GM04503 (cell line): ENCODE measurements around the gene VKORC1.
"Not testable (repeated sequence)": the region's sequence is repeated elsewhere in the genome, so short reads cannot be mapped to it uniquely, and the experiment has no call there.

ENCODE experiments used
- DNase-seq: peaks from one replicate; pipeline ENCODE4 v3.0.0-alpha.2; 2012; ENCODE audit warnings: low read depth

The VKORC1 gene

DNA sequence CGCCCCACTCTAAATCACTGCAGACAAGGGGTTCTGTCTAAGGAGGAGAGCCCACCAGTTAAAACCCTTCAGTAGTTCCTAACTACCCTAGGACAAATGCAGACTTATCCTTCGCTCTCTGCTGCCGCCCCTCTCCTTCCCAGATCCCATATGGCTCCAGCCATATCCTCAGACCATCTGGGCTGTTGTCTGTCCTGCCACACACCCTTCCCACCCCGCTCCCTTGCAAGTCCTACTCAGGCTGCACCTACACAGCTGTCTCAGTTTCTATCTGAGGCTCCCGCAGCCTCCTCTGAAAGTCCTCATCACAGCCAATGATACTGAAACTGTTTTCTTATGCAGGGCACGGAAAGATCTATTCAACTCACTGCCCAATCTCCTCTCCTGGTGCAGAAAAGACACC lies 12.9 kb upstream of the VKORC1 start:
- no peak for DNase-seq

DNA sequence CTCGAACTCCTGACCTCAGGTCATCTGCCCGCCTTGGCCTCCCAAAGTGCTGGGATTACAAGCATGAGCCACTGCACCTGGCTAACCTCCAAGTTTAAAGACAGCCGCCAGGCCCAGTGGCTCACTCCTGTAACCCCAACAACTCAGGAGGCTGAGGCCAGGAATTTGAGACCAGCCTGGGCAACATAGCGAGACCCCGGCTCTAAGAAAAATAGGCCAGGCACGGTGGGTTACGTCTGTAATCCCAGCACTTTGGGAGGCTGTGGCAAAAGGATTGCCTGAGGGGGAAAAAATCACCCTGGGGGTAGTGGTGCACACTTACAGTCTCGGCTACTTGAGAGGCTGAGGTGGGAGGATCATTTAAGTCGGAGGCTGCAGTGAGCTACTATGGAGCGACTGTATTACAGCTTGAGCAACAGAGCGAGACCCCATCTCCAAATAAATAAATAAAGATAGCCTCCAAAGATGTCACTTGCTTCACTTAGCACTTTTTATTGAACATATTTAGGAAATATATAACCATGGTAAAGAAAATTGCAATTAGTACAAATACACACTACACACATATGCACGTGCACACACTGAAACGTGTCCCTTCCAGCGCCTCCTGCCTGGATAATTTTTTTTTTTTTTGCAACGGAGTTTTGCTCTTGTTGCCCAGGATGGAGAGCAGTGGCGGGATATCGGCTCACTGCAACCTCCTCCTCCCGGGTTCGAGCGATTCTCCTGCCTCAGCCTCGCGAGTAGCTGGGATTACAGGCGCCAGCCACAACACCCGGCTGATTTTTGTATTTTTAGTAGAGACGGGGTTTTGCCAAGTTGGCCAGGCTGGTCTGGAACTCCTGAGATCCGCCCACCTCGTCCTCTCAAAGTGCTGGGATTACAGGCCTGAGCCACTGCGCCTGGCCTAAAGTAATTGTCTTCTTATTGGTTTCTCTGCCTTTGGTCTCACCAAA lies 12.2 kb upstream of the VKORC1 start:
- DNase-seq, result no peak

DNA sequence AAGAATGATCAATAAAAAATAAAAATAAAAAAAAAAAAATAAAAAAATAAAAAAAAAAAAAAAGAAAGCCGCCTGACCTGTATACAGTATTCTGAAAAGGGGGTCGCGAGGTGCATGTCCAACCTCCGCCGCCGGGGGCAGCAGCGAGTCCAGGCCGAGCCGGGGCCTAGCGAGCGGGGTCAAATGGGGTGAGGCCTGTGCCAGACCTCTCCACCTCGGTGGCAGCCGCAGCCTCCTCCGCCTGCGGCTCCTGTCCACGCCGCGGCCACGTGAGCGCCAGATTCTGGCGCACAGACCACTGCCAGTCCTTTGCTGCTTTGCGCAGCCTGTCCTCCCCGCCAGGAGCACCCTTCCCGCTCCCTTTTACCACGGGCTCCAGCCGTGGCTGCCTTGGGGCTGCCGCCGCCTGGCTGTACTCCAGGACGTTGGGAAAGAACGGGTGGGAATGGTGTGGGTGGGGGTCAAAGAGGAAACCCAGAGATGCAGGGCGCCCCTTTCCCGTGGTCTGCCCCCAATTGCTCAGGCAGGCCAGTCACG lies 11.1 kb upstream of the VKORC1 start:
- DNase-seq, result no peak

DNA sequence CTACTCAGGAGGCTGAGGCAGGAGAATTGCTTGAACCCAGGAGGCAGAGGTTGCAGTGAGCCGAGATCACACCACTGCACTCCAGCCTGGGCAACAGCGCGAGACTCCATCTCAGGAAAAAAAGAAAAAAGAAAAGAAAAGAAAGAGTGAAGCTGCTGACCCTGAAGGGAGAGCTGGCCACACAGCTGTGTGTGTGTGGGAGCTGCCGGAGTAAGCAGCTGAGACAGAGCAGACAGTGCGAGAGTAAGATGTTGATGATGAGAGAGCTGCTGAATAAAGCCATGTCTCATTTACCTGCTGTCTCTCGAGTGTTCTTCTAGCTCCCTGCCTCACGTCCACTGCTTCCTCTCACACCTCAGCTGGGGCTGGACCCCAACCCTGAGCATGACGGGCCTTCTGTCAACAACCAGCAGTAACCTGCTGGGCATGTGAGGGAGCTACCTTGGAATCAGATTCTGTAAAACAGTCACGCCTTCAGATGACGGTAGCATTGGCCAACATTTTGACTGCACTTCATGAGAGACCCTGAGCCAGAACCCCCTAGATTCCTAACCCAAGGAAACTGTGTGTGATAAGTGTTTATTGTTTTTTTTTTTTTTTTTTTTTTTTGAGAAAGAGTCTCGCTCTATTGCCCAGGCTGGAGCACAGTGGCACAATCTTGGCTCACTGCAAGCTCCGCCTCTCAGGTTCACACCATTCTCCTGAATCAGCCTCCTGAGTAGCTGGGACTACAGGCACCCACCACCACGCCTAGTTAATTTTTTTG lies 6.5 kb upstream of the VKORC1 start:
- DNase-seq, result not testable (repeated sequence)

DNA sequence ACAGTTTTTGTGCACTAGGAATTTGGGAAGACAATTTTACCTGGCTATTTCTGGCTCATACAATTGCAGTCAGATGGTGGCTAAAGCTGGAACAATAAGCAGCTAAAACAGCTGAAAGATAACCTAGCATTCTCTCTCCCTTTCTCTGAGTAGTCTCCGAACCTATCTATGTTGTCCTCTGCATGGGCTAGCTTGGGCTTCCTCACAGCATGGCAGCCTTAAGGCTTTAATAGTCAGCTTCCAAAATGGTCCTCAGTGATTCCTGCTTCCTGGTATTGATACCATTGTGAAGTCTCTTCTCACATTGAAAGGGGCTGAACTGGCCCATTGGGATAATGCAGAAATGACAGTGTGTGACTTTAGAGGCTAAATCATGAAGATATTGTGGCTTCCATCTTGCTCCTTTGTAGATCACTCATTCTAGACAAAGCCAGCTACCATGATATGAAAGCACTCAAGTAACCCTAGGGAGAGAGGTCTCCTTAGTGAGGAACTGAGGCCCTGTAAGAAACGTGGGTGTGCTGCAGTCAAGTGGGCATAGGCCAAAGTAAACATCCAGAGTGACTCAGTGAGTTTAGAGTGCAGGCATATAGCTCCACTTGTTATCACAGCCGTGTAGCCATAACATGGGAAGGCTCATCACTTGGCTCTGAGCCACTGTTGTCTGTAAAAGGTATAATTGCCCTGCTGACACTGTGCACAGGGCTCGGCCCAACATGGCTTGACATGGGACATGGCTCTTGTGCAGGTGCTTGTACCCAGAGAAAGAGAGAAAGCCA lies 5.5 kb upstream of the VKORC1 start:
- DNase-seq, result no peak

DNA sequence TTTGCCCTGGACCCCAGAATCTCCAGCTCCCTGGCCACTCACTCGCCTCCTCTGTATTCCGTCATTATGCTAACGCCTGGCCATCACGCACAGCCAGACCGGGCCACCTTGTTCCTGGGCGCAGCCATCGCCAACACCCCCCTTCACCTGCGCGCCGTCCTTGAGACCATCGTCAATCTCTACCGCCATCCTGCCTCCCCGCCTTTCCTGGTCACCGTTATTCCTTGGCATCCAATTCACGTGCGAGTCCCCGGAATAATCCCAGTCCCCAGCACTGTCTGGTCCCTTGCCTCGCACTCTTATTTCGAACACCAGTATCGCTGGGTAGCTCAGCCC lies 541 bp downstream of the VKORC1 start:
- DNase-seq, result no peak

DNA sequence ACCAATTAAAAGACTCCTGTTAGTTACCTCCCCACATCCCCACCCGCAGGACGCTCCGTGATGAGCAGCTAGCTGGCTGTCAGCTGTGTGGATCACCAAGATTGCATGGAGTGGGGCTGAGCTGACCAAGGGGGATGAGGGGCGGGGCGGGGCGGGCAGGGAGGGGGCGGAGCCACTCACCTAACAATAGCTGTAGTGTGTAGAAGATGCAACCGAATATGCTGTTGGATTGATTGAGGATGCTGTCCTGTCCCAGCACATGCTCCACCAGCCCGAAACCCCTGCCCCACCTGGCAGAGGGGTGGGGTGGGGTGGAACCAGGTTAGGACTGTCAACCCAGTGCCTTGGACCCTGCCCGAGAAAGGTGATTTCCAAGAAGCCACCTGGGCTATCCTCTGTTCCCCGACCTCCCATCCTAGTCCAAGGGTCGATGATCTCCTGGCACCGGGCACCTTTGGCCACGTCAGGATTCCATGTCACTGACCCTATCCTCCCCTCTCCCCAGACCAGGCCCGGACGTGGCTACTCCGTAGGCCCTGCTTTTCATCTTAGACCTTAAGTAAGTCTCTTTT lies 1.4 kb downstream of the VKORC1 start:
- DNase-seq, result no peak

DNA sequence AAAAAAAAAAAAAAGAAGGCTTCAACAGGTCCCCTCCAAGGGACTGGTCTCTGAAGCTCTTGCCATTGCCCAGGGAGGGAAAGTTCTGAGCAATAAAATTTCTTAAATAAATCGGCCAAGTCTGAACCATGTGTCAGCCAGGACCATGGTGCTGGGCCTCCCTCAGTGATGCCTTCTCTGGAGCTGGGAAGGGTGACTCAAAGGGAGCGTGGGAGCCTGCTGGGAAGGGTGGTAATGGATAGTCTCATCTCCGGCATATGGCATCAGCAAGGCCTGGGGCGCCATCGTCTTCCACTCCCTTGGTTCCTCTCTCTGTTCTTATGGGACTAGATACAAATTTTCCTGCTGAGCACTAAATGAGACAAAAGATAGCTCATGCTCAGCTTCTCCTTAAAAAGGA lies 2.3 kb downstream of the VKORC1 start:
- DNase-seq, result no peak

DNA sequence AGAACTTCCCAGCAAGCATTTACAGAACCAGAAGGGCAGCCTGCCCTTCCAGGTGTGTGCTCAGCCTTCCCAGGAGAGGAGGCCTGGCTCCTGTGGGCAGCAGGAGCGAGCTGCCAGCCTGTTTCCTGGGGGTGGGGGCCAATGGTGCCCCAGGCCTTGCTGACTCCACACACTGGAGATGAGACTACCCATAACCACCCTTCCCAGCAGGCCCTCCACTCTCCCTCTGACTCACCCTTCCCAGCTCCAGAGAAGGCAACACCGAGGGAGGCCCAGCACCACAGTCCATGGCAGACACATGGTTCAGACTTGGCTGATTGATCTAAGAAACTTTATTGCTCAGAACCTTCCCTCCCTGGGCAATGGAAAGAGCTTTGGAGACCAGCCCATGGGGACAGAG lies 4.1 kb downstream of the VKORC1 start:
- no peak for DNase-seq

DNA sequence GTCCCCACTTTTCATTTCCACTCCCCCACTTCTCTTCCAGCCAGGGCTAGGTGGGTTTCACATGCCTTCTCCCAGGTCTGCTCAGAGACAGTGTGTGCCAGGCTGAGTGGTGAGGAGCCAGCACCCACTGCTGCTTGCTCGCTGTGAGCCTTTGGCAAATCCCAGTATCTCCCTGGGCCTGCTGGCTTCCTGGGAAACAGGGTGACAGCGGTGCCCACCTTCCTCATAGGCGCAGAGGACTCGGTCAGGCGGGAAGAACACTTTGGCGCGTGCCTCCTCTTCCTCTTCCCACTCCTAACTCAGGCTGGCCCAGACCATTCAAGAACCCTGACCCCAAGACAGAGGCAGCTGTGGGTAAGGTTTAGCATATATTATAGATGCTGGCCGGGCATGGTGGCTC lies 5.4 kb downstream of the VKORC1 start:
- DNase-seq, result no peak

DNA sequence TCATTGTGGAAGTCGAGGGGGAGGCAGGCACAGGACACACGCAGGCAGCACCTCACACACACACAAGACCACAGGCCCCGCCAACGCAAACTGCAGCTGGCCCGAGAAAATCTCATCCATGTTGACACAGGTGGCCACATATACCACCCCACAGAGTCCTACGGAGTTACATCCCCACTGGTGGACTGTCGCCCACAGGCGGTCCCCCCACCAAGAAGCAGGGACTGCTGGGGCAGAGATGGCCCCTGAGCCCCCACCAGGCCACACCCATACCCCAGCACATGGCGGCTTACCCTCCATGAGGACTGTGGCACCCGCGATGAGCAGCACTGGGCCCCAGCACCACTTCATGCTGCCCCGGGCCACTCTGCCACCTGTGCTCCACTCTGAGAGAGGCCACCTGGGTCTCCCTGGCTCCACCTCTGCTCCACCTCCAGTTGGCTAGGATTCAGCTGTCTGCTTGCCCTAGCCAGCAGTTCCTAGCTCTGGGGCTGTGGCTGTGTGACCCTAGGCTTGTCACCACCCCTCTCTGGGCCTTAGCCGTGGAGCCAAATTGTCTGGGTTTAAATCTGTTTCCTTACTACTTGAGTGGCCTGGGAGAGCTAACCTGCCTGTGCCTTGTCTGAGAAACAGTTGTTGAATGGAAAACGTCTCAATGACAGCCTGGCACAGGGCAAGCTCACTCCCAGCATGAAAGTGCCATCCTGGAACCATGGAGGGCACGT lies 6.0 kb downstream of the VKORC1 start, which contains the start of gene PRSS53:
Gene PRSS53, minus strand, starts transcription at position 485 of the 725 bp plus-strand sequence. Its CDS starts 134 bp downstream, at position 351.
- DNase-seq, result no peak

DNA sequence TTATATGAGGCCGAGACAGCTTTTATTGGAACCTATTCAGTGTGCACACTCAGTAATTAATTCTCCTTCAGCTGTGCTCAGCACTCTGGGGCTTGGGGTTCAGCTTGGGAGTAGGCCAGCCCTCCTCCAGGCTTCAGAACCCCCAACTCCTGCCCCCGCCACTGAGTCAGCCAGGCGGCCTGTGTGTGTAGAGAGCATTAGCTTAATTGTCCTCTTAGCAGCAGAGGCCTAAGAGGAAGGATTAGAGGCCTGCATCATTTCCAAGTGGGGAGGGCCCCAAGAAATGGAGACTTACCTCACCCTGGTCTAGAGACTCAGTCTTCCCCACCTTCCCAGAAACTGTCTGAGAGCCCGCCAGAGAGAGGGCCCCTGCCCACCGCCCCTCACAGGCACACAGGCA lies 6.6 kb downstream of the VKORC1 start:
- no peak for DNase-seq

DNA sequence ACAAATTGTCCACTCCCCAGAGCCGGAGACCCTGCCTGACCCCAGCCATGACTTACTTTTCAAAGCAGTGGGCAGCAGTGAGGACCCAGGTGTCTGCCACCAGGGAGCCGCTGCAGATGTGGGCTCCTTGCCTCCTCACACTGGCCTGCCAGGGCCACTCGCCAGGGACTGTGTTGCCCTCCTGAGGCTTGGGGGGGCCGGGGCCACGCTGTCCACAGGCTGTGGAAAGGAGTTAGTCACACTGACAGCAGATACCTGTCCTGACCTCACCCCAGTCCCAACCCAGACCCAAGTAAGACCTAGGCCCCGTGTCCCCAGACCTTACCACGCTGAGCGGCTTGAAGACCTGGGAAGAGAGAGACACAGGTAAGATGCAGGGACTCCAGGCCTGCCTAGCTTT lies 7.1 kb downstream of the VKORC1 start:
- DNase-seq, result no peak

DNA sequence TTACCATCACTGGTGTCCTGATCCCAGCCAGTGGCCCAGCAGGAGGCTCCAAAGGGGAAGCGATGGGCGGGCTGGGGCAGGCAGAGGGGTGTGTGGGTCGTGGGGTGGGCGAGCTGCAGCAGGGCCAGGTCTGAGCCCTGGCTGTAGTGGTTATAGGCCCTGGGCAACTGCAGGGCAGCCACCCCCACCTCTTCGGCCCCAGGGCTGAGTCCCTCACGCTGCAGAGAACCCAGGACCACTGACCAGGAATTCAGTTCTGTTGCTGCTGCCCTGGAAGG lies 8.0 kb downstream of the VKORC1 start:
- DNase-seq, result no peak

DNA sequence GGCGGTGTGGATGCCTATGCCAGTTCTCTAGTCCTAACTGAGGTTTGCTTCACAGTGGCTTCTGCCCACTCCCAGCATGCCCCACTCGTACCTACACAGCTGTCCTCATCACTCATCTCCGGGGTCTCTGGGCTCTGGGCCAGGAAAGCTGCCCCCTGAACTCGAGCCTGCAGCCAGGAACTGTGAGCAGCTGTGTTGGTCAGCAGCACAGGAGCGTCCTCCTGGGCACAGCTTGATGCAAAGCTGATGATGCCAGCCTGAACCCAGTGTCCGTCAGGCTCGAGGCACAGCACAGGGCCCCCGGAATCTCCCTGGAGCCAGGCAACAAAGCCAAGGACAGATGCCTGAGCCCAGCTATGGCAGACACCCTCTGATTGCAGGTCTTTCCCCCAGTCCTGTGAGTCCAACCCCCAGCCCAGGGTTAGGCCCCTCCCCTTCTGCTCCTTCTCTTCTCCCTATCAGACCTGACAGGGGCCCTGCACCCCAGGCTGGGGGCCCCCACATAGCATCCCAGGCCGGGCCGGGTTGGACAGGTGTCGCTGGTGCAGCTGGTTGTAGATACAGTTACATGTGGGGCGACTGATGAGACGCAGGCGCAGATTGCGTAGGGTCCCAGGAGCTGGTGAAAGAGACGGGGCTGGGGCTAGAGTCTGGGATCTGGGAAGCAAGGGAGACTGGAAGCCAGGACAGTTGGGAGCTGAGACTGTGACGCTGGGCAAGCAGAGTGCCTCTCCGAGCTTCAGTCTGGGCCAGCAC lies 8.5 kb downstream of the VKORC1 start:
- no peak for DNase-seq

DNA sequence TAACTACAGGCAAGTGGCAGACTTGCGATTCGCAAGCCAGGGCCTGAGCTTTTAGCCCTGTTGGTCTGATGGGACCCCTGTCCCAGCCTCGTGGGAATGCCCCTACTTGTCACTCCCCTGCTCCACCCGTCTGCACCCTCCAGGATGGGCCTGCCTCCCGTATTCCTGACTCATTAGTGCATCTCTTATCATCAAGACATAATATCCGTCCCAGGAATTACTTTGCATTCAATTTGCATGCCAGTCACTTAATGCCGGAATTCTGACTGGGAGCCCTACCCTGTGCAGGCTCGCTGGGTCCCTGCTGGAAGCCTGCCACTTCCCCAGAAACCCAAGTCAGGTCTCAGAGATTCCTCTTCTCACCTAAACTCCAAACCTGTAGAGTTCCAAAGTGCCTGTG lies 9.2 kb downstream of the VKORC1 start:
- no peak for DNase-seq

DNA sequence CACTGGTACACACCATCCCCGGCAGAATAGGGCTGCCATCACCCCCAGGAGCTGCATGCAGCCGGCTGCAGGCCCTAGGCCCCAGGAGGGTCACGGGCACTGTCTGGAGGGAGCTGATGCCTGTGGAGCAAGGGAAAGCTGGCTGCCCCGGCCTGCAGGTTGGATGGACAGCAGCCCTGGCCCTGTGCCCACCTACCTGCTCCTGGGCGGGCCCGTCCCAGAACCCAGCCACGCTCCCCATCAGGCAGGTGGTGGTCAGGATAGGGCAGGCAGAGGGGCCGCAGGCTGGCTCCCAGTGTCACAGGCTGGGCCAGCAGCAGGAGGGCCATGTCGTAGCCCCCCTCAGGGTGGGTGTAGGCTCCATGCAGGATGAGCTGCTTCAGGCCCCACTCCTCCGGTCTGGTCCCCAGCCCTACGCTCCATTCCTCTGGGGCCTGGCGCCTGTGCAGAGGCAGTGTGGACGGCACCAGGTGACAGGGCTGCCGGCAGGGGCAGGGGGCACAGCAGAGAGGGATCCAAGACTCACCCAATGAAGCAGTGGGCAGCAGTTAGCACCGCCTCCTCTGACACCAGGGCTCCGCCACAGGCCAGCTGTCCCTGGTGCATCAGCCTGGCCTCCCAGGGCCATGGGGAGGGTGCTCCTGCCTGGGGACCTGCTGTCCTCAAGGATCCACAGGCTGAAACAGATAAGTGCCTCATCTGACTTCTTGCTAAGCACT lies 9.9 kb downstream of the VKORC1 start:
- no peak for DNase-seq

DNA sequence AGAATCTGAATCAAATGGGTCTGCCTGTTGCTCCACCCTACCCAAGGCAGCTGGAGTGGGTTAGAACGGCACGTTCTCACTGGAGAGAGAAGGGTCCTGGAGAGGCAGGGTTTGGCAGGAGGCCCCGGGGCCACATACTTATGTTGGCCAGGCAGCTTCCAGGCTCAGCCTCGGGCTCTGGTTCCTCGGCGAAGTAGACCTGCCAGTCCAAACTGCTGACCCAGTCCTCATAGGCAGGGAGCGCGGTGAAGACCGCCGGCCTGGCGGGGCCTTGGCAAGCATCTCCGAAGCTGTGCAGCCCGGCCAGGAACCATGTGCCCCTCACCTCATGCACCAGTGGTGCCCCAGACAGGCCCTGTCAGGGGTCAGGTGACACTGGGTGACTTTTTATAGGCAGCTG lies 10.6 kb downstream of the VKORC1 start:
- no peak for DNase-seq

DNA sequence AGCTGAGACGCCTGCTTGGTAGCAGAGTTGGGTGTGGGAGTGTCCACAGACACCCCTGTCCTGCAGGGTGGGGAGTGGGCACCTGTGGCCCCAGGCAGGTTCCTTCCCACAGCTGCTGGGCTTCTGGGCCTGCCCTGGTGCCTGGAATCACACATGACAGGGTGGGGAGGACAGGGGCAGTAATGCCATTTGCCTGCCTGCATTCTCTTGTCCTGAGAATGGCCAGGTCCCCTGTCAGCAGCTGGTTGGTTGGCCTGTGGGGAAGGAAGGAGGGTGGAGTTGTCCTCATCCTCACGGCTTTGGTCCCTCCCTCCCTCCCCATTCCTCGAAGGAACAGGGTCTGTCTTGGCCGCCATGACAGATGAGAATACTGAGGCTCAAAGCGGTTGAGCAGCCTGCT lies 11.0 kb downstream of the VKORC1 start:
- DNase-seq, result no peak

DNA sequence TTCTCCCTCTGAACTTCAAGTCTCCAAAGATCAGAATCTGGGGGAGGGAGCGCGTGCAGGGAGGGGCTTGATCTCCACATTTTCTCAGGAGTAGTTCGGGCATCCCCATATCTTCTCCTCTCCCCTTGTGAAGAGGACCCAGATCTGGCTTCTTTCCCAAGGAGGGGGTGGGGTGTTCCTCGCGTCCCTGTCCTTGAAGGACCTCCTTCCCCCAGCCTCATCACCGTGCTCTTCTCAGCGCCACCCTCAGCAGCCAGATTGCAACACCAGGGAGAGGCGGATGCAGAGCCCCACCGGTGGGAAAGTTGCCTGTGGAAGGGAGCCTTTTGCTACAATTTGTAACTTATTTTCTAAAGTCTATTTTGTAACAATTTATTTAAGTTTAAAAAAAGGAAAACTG lies 11.5 kb downstream of the VKORC1 start:
- no peak for DNase-seq
